Brain pericyte (primary cell): ENCODE results near the gene MED25.

Experiments used
- DNase-seq: peaks from one replicate; pipeline ENCODE4 v3.0.0-alpha.2; 2012; ENCODE audit warnings: low read depth, low spot score

Gene MED25

GRCh38 chr19:49844138-49845095, 26.3 kb downstream of the MED25 start:
- DNase-seq = no peak

- DNase-seq = no peak
Observed at GRCh38 chr19:49845414-49845813, 27.3 kb downstream of the MED25 start.

- DNase-seq = no peak
Observed at GRCh38 chr19:49846408-49846807, 28.3 kb downstream of the MED25 start.

DNA sequence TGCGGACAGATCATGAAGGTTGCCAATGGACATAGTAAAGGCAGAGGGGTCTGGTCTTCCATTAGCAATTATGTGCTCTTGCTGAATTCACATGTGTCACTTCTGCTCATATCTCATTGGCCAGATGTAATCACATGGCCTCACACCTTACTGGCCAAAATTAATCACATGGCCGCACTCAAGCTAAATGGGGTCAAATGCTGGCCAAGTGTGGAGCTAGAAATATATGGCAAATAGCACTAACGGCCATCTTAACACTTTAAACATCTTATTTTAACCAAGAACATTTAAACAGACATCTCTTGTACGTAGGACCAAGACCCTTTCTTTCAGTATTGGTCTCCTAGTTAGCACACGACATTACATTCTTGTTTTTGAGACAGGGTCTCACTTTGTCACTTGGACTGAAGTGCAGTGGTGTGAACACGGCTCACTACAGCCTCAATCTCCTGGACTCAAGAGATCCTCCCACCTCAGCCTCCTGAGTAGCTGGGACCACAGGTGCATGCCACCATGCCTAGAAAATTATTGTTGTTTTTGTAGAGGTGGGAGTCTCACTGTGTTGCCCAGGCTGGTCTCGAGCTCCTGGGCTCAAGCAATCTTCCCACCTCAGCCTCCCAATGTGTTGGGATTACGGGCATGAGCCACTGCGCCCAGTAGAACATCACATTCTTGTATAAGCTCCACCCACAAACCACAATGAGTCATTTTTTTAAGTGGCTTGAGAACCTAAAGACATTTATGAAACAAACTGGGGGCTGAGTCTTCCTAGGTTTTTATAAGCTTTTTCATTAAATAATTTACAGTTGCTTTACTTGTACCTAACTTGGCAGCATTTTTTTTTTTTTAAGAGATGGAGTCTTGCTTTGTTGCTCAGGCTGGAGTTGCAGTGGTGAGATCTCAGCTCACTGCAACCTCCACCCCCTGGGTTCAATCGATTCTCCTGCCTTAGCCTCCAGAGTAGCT, 29.9 kb downstream of the MED25 start:
- no peak for DNase-seq

DNA sequence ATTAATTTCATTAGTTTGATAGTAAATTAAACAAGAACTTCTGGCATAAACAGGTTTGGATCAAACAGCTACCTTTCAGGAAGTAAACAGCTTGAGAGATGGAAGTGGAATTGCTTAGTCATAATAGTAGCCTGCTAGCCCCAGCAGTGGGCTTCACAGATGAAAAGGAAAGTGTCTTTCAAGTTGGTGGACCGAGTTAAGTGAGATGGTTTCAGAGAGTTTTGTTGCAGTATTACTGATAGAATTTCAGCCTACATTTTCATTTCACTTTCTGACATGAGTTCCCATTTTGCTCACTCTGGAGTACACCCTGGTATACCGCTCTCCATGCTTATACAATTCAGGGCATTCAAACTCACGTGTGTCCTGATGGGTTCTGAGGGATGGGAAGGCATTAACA, 30.8 kb downstream of the MED25 start:
- no peak for DNase-seq

DNA sequence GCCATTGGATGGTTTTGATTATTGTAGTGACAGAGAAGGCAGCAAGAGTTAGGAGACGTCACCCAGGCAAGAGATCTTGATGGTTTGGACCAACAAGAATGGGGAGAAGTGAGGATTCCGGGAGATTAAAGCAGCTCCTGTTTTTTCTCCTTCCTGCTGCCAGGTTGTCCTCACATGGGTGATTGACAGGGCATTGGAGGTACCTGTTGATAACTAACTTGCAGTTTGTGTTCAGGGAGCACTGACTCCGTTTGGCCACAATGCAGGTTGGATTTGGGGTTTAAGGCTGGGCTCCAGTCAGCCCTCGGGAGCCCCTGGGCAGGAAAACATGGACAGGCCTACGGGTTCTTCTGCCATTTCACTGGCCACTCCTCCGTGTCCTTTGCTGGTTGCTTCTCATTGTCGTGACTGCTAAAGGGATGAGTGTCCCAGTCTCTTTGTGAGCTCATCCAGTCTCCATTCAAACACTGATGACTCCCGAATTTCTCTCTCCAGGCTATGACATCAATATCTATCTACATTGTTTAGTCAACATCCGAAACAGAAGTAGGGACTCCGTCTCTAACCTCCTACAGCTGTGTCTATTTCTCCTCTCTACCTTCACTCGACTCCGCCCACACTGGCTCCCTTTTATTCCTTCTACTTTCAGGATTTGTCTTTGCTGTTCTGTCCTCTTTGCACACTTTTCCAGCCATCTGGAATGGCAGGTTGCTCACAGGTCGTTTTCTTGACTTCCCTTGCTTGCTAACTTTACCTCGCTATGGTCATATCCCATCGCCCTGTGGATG, 31.5 kb downstream of the MED25 start:
- no peak for DNase-seq

- no peak for DNase-seq
Observed at GRCh38 chr19:49850221-49850486, 32.1 kb downstream of the MED25 start.

DNA sequence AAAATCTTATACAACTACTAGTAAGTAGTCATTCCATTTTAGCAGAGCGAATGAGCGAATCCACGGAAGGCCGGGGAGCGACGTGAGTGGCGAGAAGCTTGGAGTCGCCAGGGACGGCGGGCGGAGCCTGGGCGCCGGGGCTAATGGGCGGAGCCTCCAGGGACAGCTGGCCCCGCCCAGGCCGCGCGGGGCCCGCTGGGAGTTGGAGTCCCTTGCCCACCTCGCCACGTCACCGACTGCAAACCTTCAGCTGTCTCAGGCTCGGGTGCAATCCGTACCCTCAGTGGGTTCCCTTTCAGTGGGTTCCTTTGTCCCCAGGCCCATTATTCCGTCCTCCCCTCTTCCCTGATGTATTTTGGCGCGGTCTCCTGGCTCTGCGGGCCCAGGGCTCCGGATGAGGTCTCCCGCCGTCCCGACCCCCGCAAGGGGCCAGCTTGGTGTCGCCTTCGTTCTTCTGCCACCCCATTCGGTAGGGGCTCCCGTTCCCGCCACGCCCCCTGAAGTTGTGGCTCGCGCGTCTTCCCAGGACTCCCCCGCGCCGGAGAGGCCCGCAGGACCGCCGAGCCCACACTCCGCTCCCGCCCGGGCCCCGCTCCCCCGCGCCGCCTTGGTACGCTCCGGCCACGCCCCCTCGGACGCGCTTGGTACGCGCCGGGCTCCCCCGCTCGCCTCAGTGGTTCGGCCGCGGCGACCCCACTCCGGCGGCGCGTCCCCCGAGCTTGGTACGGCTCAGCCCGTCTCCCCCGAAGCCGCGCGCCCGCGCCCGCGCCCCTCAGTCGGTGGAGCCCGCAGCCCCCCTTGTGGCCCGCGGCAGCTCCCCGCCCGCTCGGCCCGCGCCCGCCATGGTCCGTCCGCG, 32.6 kb downstream of the MED25 start, which contains the start of gene PTOV1:
Gene PTOV1 (plus strand): TSS at position 673 of the 856 bp plus-strand sequence.
- DNase-seq = peak; percentile 67

DNA sequence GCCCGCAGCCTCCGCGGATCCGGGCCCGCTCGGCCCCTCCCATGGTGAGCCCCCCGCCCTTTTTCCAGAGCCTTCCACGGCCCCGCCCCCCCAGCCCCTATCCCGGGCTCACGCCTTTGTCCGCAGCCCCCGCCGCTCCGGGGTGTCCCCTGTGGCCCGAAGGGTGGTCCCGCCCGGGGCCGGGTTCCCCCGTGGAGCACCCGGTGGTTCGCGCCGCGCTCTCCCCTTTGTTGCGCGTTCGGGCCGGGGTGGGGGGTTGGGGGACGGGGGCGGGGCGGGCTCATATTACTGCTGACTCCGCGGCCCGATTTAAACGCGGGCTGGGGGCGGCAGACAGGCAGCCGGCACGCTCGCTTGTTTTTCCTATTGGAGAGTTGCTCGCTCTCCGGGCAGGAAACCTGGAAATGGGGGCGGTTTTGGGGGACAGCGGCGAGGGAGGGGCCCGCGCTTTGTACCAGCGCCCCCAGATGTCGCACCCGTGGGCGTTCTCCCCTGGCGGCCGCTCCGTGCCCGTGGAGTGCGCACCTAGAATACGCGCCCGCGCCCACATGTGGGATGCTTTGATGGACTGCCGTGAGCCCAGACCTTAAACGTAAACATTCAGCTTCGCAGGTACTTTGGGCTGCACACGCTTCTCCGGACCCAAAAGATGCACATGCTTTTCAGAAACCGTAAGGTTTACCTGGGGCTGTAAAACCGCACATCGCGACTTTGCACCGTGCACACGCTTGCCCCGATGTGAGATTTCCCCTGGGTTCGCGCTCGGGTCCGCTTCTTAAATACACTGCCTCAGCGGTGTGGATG, 33.6 kb downstream of the MED25 start:
- no peak for DNase-seq

GRCh38 chr19:49852631-49853126, 34.6 kb downstream of the MED25 start:
- DNase-seq = no peak

DNA sequence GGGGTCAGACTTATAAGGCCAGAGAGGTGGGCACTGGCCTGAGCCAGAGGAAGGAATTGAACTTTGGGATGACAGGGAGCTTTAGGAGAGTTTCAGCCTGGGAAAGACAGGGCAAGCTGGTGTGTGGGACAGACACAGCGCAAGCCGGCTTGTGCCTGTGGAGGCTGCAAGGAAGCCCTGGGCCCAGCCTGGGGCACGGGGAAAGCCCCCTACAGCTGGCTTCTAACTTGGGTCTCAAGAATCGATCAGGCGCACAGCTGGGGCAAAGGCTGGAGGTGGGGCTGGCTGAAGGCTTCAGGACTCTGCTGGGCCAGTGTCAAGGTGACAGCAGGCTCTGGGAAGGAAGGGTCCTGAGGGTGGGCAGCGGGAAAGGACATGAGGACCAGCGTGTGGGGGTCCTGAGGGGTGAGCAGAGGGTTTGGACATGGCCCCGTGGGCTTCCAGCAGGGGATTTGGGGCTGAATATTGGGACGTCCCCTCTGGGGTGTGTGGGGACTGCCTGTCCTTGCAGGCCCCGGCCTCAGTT, 35.8 kb downstream of the MED25 start:
- no peak for DNase-seq

DNA sequence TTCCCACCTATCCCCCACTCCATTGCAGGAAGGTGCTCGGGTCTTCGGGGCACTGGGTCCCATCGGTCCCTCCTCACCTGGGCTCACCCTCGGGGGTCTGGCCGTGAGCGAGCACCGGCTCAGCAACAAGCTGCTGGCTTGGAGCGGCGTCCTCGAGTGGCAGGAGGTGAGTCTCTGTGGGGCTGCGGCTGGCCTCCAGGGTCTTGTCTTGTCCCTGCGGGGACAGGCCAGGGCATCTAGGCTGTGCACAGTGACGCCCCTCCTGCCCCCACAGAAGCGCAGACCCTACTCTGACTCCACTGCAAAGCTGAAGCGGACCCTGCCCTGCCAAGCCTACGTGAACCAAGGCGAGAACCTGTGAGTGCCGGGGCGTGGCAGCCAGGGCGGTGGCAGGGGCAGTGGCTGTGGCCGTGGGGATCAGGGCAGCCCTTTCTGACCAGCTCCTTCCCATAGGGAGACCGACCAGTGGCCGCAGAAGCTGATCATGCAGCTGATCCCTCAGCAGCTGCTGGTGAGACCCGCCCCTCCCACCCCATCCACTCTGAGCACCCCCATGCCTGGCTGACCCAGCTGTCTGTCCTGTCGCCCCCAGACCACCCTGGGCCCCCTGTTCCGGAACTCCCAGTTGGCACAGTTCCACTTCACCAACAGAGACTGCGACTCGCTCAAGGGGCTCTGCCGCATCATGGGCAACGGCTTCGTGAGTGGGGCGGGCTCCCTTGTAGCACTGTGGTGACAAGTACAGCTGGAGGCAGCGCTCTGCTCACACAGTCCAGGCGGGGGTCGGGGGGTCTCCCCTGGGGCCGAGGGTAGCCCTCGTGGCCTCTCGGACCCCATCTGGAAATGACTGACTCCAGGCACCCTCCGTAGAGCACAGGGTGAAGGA, 36.5 kb downstream of the MED25 start:
- DNase-seq = no peak

GRCh38 chr19:49855277-49855675, 37.2 kb downstream of the MED25 start:
- no peak for DNase-seq

DNA sequence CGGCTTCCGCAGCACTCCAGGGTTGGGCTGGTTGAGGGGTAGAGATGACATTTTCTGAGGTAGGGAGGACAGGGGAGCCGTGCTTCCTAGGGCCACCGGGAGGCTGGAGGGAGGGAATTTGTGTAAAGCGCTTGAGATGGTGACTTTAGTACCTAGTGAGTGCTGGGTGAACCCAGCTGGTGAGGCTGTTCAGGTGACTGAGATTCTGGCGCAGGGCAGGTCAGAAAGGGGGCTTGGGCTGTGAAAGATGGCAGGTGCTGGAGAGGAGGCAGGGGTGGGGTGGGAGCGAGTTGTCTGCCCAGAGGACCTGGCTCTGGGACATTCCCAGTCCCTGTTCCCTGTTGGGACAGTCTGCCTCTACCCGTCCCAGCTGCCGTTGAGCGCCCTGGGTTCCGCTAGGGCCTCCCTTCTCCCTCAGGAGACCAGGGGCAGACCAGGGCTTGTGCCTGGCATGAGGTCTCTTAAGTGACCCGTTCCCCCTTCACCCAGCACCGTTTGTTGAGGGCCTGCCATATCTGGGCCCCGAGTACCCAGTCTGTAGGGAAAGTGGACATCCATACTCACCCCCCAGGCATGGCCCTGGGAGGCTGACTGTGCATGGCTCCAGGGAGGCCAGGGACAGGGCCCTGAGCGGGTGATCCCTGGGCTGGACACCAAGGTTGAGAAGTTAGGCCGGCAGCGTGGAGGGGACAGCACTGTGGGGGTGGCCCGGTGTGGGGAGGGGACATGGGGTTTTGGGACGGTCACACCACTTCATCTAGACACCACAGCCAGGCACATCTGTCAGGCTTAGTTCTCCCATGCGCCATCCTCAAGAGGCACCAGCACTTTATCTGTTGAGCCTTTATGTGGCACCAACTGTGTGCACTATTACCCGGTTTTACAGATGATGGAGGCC, 37.8 kb downstream of the MED25 start:
- DNase-seq = no peak

GRCh38 chr19:49856574-49857021, 38.5 kb downstream of the MED25 start:
- no peak for DNase-seq

DNA sequence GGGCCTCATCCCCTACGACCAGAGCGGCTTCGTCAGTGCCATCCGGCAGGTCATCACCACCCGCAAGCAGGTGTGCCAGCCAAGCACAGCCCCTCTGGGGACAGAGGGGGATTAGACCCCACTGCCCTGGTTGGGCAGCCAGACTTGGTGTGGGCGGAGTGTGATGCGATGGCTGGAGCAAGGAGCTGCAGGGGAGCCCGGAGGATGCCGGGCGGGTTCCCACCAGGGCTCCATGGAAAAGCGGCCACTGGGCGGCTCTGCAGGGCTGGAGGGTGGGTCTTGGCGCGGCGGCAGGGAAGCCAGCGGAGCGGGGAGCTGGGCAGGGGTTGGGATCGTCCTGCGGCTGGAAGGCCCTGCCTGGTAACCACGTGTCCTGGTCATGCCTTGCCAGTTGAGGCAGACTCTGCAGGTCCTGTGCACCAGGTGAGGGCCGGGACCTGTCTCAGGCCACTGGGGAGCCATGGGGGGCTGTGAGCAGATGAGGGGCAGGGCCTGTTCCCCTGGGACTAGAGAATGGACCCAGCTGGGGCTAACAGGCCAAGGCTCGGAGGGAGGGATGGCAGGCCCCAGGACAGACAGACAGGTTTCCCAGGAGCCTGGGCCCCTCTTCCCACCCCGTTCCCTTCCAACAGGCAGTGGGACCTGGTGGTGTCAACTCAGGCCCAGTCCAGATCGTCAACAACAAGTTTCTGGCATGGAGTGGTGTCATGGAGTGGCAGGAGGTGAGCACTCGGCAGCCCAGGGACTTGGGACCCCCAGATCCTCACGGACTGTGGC, 39.2 kb downstream of the MED25 start:
- DNase-seq = no peak

GRCh38 chr19:49857838-49858087, 39.7 kb downstream of the MED25 start:
- DNase-seq = no peak
